OCI-LY1 (cell line): Measurements from ENCODE around the gene SEMA4F.

Experiments used
- CTCF ChIP-seq: fragments of 200-600 bp; sonication (generic), shearing (Covaris generic); IDR thresholded peaks from 2 replicates; pipeline ENCODE4 v1.5.1; 2017; ENCODE audit warnings: mild to moderate bottlenecking, antibody characterized with exemption, low read length, moderate library complexity, mixed read lengths
- EZH2 ChIP-seq: fragments of 200-600 bp; sonication (generic), shearing (Covaris generic); IDR thresholded peaks from 2 replicates; pipeline ENCODE4 v1.8.0; 2017; ENCODE audit warnings: borderline replicate concordance, mixed run types, mild to moderate bottlenecking, antibody characterized with exemption, low read length, moderate library complexity, mixed read lengths

GRCh38 chr2:74706741-74707140 lies 52.7 kb downstream of the SEMA4F start:
- TF ChIP-seq CTCF (no peak), EZH2 (no peak)
